Fibroblast of lung (primary cell): ENCODE results near the gene NUDT19.

Source experiments
- EZH2 ChIP-seq: IDR thresholded peaks from 2 replicates; pipeline ENCODE4 v1.5.1; 2012; ENCODE audit warnings: low read length, control low read depth, mild to moderate bottlenecking; ENCODE audit errors: missing control alignments
- TF ChIP-seq, protein P1 (sequence below), 2 donors: IDR thresholded peaks in 1 of 2; conservative IDR thresholded peaks in 1 of 2; 1 replicate in 1 of 2; 2 replicates in 1 of 2; pipeline ENCODE4 v1.5.1; 2011 to 2012; ENCODE audit warnings: low read length in 2 of 2, control low read depth in 1 of 2, inconsistent platforms in 1 of 2, low read depth in 1 of 2, mild to moderate bottlenecking in 1 of 2

DNA sequence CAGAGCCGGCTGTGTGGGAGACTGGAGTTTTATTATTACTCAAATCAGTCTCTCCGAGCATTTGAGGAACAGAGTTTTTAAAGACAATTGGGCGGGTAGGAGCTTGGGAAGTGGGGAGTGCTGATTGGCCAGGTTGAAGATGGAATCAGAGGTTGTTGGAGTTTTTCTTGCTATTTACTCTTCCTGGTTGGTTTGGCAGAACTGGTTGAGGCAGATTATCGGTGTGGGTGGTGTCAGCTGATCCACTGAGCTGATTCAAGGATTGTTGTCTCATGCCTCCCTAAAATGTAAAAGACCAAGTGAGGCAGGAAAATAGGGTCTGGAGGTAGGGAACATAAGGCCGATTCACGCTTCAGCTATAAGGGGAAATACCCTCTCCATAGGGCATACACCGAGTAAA, 26.7 kb downstream of the NUDT19 start:
- TF ChIP-seq, protein P1, sequence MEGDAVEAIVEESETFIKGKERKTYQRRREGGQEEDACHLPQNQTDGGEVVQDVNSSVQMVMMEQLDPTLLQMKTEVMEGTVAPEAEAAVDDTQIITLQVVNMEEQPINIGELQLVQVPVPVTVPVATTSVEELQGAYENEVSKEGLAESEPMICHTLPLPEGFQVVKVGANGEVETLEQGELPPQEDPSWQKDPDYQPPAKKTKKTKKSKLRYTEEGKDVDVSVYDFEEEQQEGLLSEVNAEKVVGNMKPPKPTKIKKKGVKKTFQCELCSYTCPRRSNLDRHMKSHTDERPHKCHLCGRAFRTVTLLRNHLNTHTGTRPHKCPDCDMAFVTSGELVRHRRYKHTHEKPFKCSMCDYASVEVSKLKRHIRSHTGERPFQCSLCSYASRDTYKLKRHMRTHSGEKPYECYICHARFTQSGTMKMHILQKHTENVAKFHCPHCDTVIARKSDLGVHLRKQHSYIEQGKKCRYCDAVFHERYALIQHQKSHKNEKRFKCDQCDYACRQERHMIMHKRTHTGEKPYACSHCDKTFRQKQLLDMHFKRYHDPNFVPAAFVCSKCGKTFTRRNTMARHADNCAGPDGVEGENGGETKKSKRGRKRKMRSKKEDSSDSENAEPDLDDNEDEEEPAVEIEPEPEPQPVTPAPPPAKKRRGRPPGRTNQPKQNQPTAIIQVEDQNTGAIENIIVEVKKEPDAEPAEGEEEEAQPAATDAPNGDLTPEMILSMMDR (conservative IDR thresholded peaks at IDR 0.05 in 1 of 2, IDR thresholded peaks at IDR 0.05 in 1 of 2; ENCODE audit: low read depth in 1 of 2, low read length in 2 of 2), result no peak
- TF ChIP-seq EZH2, result no peak
